ENCODE data around the gene OR7C1.
"Not testable (repeated sequence)": the region's sequence is repeated elsewhere in the genome, so short reads cannot be mapped to it uniquely, and the experiment has no call there.

OR7C1 gene

GRCh38 chr19:14772995-14773394 lies 62.0 kb downstream of the OR7C1 start:
- DNase-seq (ENCODE audit: insufficient read length, low spot score) (no peak), FAIRE-seq (no peak)
- no peak for TF ChIP-seq CTCF (IDR thresholded peaks at IDR 0.05; ENCODE audit: insufficient read depth, missing control alignments)

DNA sequence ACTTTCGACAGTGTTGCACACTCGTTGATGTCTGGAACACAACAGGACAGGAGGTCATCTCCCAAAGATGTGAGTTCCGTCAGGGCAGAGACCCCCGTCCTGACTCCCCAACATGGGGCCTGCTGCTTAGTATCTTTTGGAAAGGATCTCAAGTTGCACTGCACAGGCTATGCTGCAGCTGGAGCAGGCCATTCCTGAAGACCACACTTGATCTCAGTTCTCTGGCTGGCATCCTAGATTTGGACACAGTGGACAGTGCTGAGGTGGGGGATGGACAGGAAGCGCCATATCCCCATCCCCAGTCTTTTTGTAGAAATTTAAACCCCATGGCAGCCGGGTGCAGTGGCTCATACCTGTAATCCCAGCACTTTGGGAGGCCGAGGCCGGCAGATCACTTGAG lies 62.5 kb downstream of the OR7C1 start:
- TF ChIP-seq CTCF (IDR thresholded peaks at IDR 0.05; ENCODE audit: insufficient read depth, missing control alignments) = no peak
- FAIRE-seq = no peak

GRCh38 chr19:14770944-14771839 lies 63.8 kb downstream of the OR7C1 start:
- TF ChIP-seq CTCF (IDR thresholded peaks at IDR 0.05; ENCODE audit: insufficient read depth, missing control alignments) = no peak
- FAIRE-seq (no peak), DNase-seq (ENCODE audit: insufficient read length, low spot score) (no peak)

More for the DNA sequence above, 62.5 kb downstream of the OR7C1 start:
- DNase-seq (ENCODE audit: insufficient read length, low spot score) = no peak

- no peak for TF ChIP-seq CTCF (IDR thresholded peaks at IDR 0.05; ENCODE audit: insufficient read depth, missing control alignments)
- no peak for DNase-seq (ENCODE audit: insufficient read length, low spot score)
- FAIRE-seq = no peak
Observed at GRCh38 chr19:14770136-14770535, 64.8 kb downstream of the OR7C1 start.

DNA sequence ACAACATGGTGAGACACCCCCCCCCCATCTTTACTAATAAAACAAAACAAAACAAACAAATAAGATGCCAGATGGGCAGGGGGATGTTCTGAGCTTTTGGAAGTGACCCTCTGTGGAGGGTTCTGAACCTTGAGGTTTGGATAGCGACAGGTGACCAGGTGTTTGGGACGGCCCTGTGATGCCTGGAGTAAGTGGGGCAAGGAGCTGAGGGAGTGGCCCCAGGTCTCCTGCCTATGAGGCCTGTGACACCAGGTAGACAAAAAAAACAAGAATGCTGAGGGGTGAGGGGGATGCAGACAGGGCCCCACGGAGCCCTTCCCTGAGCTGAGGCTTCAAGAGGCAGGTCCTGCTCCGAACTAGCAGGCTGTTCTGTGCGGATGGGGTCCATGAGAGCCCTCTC lies 65.8 kb downstream of the OR7C1 start:
- no peak for DNase-seq (ENCODE audit: insufficient read length, low spot score)
- no peak for FAIRE-seq
- TF ChIP-seq CTCF (IDR thresholded peaks at IDR 0.05; ENCODE audit: insufficient read depth, missing control alignments) = no peak

DNA sequence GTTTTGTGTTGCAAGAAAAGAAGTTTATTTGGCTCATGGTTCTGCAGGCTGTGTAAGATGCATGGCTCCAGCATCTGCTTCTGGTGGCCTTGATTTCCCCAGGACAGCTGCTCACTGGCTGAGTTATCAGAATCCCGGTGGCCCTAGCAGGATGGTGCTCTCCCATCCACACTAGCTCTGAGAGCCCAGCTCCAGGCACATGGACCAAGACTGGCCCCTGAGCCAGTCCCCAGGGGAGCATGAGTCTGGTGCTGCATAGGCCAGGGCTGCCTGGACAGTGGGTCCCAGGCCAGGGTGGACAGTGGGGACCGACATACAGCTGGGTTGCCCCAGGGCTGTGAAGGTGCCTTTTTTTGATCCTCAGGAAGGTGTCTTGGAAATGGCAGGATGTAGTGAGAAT lies 67.0 kb downstream of the OR7C1 start:
- DNase-seq (ENCODE audit: insufficient read length, low spot score) (no peak), FAIRE-seq (no peak)
- no peak for TF ChIP-seq CTCF (IDR thresholded peaks at IDR 0.05; ENCODE audit: insufficient read depth, missing control alignments)

DNA sequence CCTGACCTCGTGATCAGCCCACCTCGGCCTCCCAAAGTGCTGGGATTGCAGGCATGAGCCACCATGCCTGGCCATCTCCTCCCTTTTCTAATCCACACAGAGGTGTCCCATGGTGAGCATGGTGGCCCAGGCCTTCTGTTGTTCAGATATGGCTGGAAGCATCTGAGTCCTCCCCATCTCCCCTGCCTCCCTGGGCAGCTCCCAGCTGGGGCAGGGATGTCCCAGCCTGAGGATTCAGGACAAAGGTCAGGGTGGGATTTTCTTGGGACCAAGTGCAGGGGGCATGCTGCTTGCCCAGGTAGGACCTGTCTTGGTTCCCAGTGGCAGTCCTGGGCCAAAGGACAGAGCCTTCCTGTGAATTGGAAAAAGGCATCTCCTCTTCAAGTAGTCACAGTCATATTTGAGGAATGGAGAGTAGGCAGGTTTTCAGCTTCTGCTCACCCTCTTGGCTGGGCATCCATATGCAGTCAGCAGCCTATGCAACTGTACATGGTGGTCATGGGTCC lies 67.5 kb downstream of the OR7C1 start:
- no peak for FAIRE-seq
- DNase-seq (ENCODE audit: insufficient read length, low spot score) = no peak
- no peak for TF ChIP-seq CTCF (IDR thresholded peaks at IDR 0.05; ENCODE audit: insufficient read depth, missing control alignments)

DNA sequence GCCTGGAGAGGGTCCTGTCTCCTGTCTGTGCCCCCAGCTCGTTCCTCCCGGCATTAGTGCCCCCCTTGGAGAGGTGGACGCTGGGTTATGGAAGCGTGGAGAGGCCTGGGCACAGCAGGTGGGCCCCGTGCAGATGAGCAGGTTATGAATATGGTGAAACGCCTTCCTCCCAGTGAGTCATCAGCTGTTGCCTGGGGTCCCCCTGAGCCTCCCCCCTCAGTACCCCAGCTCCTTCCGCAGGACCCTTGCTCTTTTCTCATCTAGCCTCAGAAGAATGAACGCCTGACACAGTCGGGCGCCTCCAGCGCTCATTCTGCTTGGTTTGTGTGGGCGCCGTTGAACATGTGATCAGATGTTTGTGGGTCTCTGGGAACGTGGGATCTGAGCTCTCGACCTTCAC lies 69.1 kb downstream of the OR7C1 start:
- FAIRE-seq = not testable (repeated sequence)

GRCh38 chr19:14765403-14765802 lies 69.6 kb downstream of the OR7C1 start:
- DNase-seq (ENCODE audit: insufficient read length, low spot score); FAIRE-seq: not testable (repeated sequence)

More for the DNA sequence above, 69.1 kb downstream of the OR7C1 start:
- DNase-seq (ENCODE audit: insufficient read length, low spot score) = not testable (repeated sequence)

All from D721Med (cell line).